Activated T-helper 17 cell treated with anti-CD3 and anti-CD28 coated beads, Interleukin-2, amount 50 U/mL, for 72 hours (primary cell): Measurements from ENCODE around the gene ARID3A. TPM values are rescaled to one million over a fixed set of nuclear protein-coding genes. Genes with fewer than 3 reads are reported as not detected.

ENCODE experiments used
- ATAC-seq: fragments of 150-1000 bp; cut with Tn5 transposase; replicated peaks from 2 replicates; pipeline ENCODE4 v1.10.0; 2021; ENCODE audit warnings: mild to moderate bottlenecking, moderate library complexity
- H3K27ac Mint-ChIP-seq: one replicate; pipeline ENCODE4 v1.8.0; 2022; ENCODE audit warnings: mixed read lengths
- H3K27me3 Mint-ChIP-seq: one replicate; pipeline ENCODE4 v1.8.0; 2022; ENCODE audit warnings: mixed read lengths
- H3K36me3 Mint-ChIP-seq: one replicate; pipeline ENCODE4 v1.8.0; 2022; ENCODE audit warnings: low read depth, mild to moderate bottlenecking, mixed read lengths
- H3K4me1 Mint-ChIP-seq: one replicate; pipeline ENCODE4 v1.8.0; 2022; ENCODE audit warnings: mixed read lengths
- H3K4me3 Mint-ChIP-seq: one replicate; pipeline ENCODE4 v1.8.0; 2022; ENCODE audit warnings: mild to moderate bottlenecking, mixed read lengths
- H3K9me3 Mint-ChIP-seq: one replicate; pipeline ENCODE4 v1.8.0; 2022; ENCODE audit warnings: mixed read lengths
- total RNA-seq, 2 donors: library from RNA; stranded (reverse); gene quantifications; one replicate each; pipeline ENCODE4 v1.2.3, GENCODE V29; 2022

Gene ARID3A
- total RNA-seq, 2 donors from 2014 or later, result 50.3 to 79.3 TPM

DNA sequence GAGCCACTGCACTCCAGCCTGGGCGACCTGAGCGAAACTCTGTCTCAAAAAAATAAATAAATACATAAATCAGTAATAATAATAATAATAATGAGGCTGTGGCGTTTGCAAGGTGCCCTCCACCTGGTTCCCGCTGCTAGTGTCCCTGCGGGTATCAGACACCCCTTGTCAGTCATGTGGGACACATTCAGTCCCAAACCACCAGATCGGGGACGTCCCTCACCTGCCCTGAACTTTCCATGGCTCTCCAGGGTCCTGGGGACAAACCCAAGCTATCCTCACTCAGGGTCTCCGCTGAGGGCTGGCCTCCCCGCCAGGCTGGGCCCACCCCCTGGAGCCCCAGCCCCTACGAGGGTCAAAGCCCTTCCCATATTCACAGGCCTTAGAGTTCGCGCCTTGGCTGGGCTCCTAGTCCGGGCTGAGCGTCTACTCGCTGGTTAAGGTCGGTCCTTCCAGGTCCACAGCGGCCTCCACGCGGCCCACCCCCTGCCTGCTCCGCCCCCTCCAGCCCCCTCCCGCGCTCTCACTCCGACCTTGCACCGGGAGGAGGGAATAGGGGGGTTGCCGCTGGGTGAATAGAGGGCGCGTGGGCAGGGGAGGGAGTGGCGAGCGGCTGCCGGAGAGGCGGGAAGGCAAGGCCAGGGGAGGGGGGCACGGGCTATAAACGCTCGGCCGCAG, 9.1 kb upstream of the ARID3A start:
- Mint-ChIP-seq H3K4me1 (no peaks in the 10 kb centered on the region), H3K4me3 (peak overlapping the region; percentile 45), H3K36me3 (peaks cover 15% of the 10 kb centered on the region), H3K27ac (no peak overlapping the region), H3K27me3 (no peaks in the 10 kb centered on the region), H3K9me3 (no peaks in the 10 kb centered on the region)
- ATAC-seq, result no peak

GRCh38 chr19:917323-918151, 8.3 kb upstream of the ARID3A start, which contains the start of gene KISS1R:
Gene KISS1R, plus strand, starts transcription at chr19:917333. Its CDS starts 170 bp downstream, at chr19:917503.
- Mint-ChIP-seq H3K9me3 (no peaks in the 10 kb centered on the region), H3K36me3 (peaks cover 18% of the 10 kb centered on the region), H3K4me1 (no peaks in the 10 kb centered on the region), H3K27ac (no peak within 1 kb of the TSS), H3K4me3 (peak within 1 kb of the TSS; percentile 73), H3K27me3 (no peaks in the 10 kb centered on the region)
- peak; percentile 8 for ATAC-seq

DNA sequence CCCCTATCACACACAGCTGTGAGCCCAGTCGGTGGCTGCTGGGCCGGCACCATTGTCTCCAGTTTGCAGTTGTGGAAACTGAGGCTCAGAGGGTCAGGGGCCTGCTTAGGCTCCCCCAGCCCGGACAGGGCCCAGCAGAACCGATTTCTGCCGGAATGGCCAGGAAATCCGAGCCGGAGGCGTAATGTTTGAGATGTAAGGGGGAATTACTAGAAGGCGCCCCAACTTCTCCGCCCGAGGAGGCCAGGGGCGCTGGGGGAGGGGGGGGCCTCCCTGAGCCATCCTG, 7.7 kb upstream of the ARID3A start:
- ATAC-seq, result no peak
- no peaks in the 10 kb centered on the region for H3K27me3 Mint-ChIP-seq
- peak overlapping the region; percentile 73 for H3K4me3 Mint-ChIP-seq
- H3K9me3 Mint-ChIP-seq, result no peaks in the 10 kb centered on the region
- H3K27ac Mint-ChIP-seq, result no peak overlapping the region
- no peaks in the 10 kb centered on the region for H3K4me1 Mint-ChIP-seq
- H3K36me3 Mint-ChIP-seq, result peaks cover 18% of the 10 kb centered on the region

GRCh38 chr19:918481-919198, 7.2 kb upstream of the ARID3A start:
- ATAC-seq, result peak; percentile 23
- Mint-ChIP-seq H3K36me3 (peaks cover 18% of the 10 kb centered on the region), H3K9me3 (no peaks in the 10 kb centered on the region), H3K27me3 (no peaks in the 10 kb centered on the region), H3K27ac (no peak overlapping the region), H3K4me1 (no peaks in the 10 kb centered on the region), H3K4me3 (peak overlapping the region; percentile 73)

DNA sequence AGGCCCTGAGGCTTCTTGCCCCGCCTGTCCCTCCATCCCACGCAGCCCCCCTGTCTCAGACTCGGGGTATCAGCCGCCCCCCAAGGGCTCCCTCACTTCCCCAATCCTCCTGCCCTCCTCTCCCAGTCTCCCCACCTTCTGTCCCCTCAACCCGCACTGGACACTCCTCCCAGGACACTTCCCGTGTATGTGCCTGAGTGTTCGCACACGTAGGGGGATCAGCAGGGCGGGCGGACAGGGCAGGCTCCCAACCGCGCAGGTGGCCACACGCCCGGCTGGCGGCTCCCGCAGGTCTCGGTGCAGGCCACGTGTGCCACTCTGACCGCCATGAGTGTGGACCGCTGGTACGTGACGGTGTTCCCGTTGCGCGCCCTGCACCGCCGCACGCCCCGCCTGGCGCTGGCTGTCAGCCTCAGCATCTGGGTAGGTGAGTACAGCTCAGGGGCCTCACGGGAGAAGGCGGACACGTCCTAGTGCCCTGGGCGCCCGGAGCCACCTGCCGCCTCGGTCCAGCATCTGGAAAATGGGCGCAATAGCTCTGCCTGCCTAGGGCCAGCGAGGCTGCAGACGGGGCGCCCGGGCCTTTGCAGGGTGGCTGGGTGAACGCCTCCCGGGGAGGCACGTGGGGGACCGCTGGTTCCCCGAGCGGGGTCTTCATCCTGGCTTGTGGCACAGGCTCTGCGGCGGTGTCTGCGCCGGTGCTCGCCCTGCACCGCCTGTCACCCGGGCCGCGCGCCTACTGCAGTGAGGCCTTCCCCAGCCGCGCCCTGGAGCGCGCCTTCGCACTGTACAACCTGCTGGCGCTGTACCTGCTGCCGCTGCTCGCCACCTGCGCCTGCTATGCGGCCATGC, 6.4 kb upstream of the ARID3A start:
- Mint-ChIP-seq H3K9me3 (no peaks in the 10 kb centered on the region), H3K27ac (no peak overlapping the region), H3K27me3 (no peaks in the 10 kb centered on the region), H3K4me3 (peak overlapping the region; percentile 73), H3K4me1 (no peaks in the 10 kb centered on the region), H3K36me3 (peaks cover 18% of the 10 kb centered on the region)
- ATAC-seq, result peak; percentile 51

GRCh38 chr19:920051-920864, 5.6 kb upstream of the ARID3A start:
- peak overlapping the region; percentile 92 for H3K27ac Mint-ChIP-seq
- peaks cover 18% of the 10 kb centered on the region for H3K36me3 Mint-ChIP-seq
- H3K27me3 Mint-ChIP-seq, result no peaks in the 10 kb centered on the region
- peak overlapping the region; percentile 92 for H3K4me3 Mint-ChIP-seq
- H3K4me1 Mint-ChIP-seq, result no peaks in the 10 kb centered on the region
- H3K9me3 Mint-ChIP-seq, result no peaks in the 10 kb centered on the region
- peak; percentile 43 for ATAC-seq

DNA sequence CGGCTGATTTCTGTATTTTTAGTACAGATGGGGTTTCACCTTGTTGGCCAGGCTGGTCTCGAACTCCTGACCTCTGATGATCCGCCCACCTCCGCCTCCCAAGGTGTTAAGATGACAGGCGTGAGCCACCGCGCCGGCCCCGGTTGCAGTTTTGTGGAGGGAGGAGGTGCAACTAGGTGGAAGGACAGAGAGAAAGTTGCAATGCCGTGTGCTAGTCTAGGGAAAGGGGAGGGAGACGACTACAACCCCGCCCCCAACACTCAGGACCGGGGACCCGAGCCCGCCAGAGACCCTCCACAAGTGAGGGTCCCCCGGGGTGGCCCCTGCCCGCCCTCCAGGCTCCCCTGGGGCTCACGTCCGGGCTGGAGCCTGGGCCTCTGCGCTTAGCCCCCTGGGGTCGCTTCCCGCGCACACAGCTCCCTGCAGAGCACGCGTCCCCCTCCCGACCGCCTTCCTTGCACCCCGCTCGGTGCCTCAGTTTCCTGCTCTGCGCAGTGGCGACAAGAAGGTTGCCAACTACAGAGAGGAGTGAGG, 1.2 kb upstream of the ARID3A start:
- Mint-ChIP-seq H3K36me3 (peaks cover 18% of the 10 kb centered on the region), H3K9me3 (no peaks in the 10 kb centered on the region), H3K4me3 (peak overlapping the region; percentile 68), H3K27ac (no peak overlapping the region), H3K27me3 (no peaks in the 10 kb centered on the region), H3K4me1 (no peaks in the 10 kb centered on the region)
- ATAC-seq, result no peak

DNA sequence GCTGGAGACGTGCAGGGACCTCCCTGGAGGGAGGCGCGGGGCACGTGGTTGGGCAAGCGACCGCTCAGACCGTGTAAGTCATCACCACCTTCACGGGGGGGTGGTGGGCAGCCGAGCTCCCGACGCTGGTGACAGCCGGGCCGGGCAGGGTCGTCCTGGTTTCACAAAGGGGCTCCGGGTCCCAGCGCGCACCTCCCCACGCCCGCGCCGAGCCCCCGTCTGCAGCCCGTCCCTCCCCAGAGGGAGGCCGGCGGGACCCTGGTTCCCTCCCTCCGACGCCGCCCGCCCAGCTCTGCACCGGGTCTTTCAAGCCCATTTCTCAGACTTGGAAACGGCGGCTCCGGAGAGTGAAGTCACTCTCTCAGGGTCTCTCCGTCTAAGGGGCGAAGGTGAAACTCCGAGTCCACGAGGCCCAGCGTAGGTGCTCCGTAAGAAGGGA, 729 bp upstream of the ARID3A start:
- Mint-ChIP-seq H3K4me3 (peak overlapping the region; percentile 68), H3K27ac (no peak overlapping the region), H3K4me1 (no peaks in the 10 kb centered on the region), H3K9me3 (no peaks in the 10 kb centered on the region), H3K27me3 (no peaks in the 10 kb centered on the region), H3K36me3 (peaks cover 23% of the 10 kb centered on the region)
- peak; percentile 67 for ATAC-seq

DNA sequence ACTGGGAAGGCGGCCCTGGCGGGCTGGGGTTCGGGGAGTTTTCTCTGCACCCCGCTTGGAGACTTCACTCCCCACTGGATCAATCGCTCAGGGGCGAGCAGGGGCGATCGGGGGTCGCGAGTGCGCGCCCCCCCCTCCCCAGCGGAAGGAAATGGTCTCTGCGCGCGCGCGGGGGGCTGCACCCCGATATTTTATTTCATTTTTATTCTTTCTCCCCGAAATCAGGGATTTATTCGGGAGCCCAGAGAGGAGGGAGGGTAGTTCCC, 421 bp downstream of the ARID3A start:
- H3K4me3 Mint-ChIP-seq, result peak overlapping the region; percentile 68
- peaks cover 23% of the 10 kb centered on the region for H3K36me3 Mint-ChIP-seq
- H3K9me3 Mint-ChIP-seq, result no peaks in the 10 kb centered on the region
- H3K4me1 Mint-ChIP-seq, result no peaks in the 10 kb centered on the region
- no peak for ATAC-seq
- no peak overlapping the region for H3K27ac Mint-ChIP-seq
- H3K27me3 Mint-ChIP-seq, result no peaks in the 10 kb centered on the region

- H3K27ac Mint-ChIP-seq, result no peak overlapping the region
- no peak for ATAC-seq
These were observed 935 bp downstream of the ARID3A start for GRCh38 chr19:926589-927350.

GRCh38 chr19:927351-927779, 1.5 kb downstream of the ARID3A start:
- ATAC-seq, result no peak
- Mint-ChIP-seq H3K9me3 (no peaks in the 10 kb centered on the region), H3K36me3 (peaks cover 16% of the 10 kb centered on the region), H3K27ac (no peak overlapping the region), H3K4me3 (peak overlapping the region; percentile 68), H3K4me1 (no peaks in the 10 kb centered on the region), H3K27me3 (no peaks in the 10 kb centered on the region)

More at GRCh38 chr19:926589-927350, 935 bp downstream of the ARID3A start:
- H3K27me3 Mint-ChIP-seq, result no peaks in the 10 kb centered on the region
- peak overlapping the region; percentile 68 for H3K4me3 Mint-ChIP-seq
- peaks cover 19% of the 10 kb centered on the region for H3K36me3 Mint-ChIP-seq
- no peaks in the 10 kb centered on the region for H3K9me3 Mint-ChIP-seq
- H3K4me1 Mint-ChIP-seq, result no peaks in the 10 kb centered on the region

DNA sequence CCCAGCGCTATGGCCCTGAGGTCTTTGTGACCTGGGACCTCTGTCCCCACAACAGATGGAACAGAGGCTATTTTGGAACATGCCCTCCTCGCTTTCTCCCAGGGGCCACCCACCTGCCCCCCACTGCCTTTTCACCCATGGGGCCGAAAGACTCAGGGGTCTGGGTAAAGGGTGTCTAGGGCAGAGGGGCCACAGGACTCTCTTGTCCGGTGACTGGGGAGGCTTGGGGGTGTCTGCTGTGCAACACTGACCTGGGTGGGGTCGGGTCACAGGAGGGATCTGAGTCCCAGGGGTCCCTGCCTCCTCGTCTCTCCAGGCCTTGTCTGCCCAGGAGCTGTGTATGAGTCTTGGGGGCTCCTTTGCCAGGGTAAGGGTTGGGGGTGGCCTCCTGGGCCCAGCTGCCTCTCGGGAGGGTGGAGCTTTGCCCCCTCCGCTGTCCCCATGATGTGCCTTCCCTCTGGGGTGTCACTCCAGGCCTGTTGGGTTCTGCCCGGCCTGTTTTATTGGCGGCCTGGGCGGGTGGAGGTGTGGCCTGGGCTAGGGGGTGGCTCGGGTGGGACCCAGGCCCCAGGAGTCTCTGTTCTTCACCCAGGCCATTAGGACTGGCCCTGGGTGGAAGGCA, 2.1 kb downstream of the ARID3A start:
- H3K9me3 Mint-ChIP-seq, result no peaks in the 10 kb centered on the region
- H3K27me3 Mint-ChIP-seq, result no peaks in the 10 kb centered on the region
- peaks cover 4% of the 10 kb centered on the region for H3K4me1 Mint-ChIP-seq
- no peak overlapping the region for H3K27ac Mint-ChIP-seq
- peaks cover 16% of the 10 kb centered on the region for H3K36me3 Mint-ChIP-seq
- ATAC-seq, result no peak
- H3K4me3 Mint-ChIP-seq, result peak overlapping the region; percentile 68
